PC-3 (cell line): ENCODE results near the gene FHL2.

Experiments used
- EZH2 ChIP-seq: fragments of 300-600 bp; sonication (generic); IDR thresholded peaks from one replicate; pipeline ENCODE4 v1.6.1; 2017; ENCODE audit warnings: antibody characterized with exemption, mild to moderate bottlenecking, low read length; ENCODE audit not compliant: unreplicated experiment
- EZH2phosphoT487 ChIP-seq: fragments of 300-600 bp; sonication (generic); IDR thresholded peaks from 2 replicates; pipeline ENCODE4 v1.6.1; 2018; ENCODE audit warnings: mild to moderate bottlenecking, antibody characterized with exemption, low read length, borderline replicate concordance
- TF ChIP-seq, protein P1 (sequence below): fragments of 300-600 bp; sonication (generic); conservative IDR thresholded peaks from 2 replicates; pipeline ENCODE4 v1.5.1; 2017; ENCODE audit warnings: antibody characterized with exemption, low read depth, mild to moderate bottlenecking, low read length

DNA sequence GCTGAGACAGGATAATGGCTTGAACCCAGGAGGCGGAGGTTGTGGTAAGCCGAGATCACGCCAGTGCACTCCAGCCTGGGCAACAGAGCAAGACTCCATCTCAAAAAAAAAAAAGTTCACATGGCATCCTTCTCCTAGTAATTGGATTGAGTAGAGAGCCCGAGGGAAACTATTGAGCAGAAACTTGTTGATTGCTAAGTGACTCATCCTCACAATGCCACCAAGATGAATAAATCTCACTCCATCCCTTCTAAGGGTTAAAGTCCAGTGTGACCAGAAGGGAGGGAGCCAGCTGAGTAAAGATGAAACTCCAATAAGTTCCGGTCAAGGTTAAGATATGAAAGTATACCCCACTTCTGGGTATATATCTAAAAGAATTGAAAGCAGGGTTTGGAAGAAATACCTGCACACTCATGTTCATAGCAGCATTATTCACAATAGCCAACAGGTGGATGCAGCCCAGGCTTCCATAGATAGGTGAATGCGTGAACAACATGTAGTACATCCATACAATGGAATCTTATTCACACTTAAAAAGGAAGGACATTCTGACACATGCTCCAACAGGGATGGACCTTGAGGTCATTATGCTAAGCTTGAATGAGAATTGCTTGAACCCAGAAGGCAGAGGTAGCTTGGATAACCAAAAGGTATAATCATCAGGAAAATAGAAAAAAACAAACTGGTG lies 13.0 kb upstream of the FHL2 start:
- TF ChIP-seq, protein P1, sequence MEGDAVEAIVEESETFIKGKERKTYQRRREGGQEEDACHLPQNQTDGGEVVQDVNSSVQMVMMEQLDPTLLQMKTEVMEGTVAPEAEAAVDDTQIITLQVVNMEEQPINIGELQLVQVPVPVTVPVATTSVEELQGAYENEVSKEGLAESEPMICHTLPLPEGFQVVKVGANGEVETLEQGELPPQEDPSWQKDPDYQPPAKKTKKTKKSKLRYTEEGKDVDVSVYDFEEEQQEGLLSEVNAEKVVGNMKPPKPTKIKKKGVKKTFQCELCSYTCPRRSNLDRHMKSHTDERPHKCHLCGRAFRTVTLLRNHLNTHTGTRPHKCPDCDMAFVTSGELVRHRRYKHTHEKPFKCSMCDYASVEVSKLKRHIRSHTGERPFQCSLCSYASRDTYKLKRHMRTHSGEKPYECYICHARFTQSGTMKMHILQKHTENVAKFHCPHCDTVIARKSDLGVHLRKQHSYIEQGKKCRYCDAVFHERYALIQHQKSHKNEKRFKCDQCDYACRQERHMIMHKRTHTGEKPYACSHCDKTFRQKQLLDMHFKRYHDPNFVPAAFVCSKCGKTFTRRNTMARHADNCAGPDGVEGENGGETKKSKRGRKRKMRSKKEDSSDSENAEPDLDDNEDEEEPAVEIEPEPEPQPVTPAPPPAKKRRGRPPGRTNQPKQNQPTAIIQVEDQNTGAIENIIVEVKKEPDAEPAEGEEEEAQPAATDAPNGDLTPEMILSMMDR: no peak
- no peak for TF ChIP-seq EZH2
- TF ChIP-seq EZH2phosphoT487: no peak
